Osteocyte (in vitro differentiated cells): ENCODE results near the gene CELF4. TPM values are rescaled to one million over a fixed set of nuclear protein-coding genes. Genes with fewer than 3 reads are reported as not detected.

ENCODE experiments used
- DNase-seq: peaks from one replicate; pipeline ENCODE4 v3.0.0; 2021; ENCODE audit warnings: mixed read lengths; ENCODE audit not compliant: unreplicated experiment; ENCODE audit errors: extremely low spot score
- H3K27ac Mint-ChIP-seq: one replicate; pipeline ENCODE4 v1.8.0; 2021; ENCODE audit warnings: mild to moderate bottlenecking, mixed read lengths; ENCODE audit not compliant: unreplicated experiment
- H3K27me3 Mint-ChIP-seq: one replicate; pipeline ENCODE4 v1.8.0; 2021; ENCODE audit warnings: mixed read lengths; ENCODE audit not compliant: unreplicated experiment
- H3K36me3 Mint-ChIP-seq: one replicate; pipeline ENCODE4 v1.8.0; 2021; ENCODE audit warnings: mixed read lengths; ENCODE audit not compliant: unreplicated experiment
- H3K4me1 Mint-ChIP-seq: one replicate; pipeline ENCODE4 v1.8.0; 2021; ENCODE audit warnings: mixed read lengths; ENCODE audit not compliant: unreplicated experiment
- H3K4me3 Mint-ChIP-seq: one replicate; pipeline ENCODE4 v1.8.0; 2021; ENCODE audit warnings: mild to moderate bottlenecking, moderate library complexity, mixed read lengths; ENCODE audit not compliant: unreplicated experiment
- H3K9me3 Mint-ChIP-seq: one replicate; pipeline ENCODE4 v1.8.0; 2021; ENCODE audit warnings: mixed read lengths; ENCODE audit not compliant: unreplicated experiment
- CTCF ChIP-seq: fragments of 200-600 bp; sonication (generic); IDR thresholded peaks from 2 replicates; pipeline ENCODE4 v1.5.0; 2021; ENCODE audit warnings: antibody characterized with exemption, mild to moderate bottlenecking, moderate library complexity
- total RNA-seq: library from RNA; stranded (reverse); gene quantifications from 2 replicates; pipeline ENCODE4 v1.2.1, GENCODE V29; 2021

CELF4 gene
- total RNA-seq, 1 donor from 2014 or later: not detected

- DNase-seq: no peak
These were observed 129.6 kb downstream of the CELF4 start for GRCh38 chr18:37435996-37436395.

GRCh38 chr18:37435150-37435867 is 130.3 kb downstream of the CELF4 start:
- Mint-ChIP-seq H3K27ac (no peak overlapping the region), H3K9me3 (no peaks in the 10 kb centered on the region), H3K36me3 (no peaks in the 10 kb centered on the region), H3K4me1 (no peaks in the 10 kb centered on the region), H3K4me3 (no peak overlapping the region), H3K27me3 (peaks cover 2% of the 10 kb centered on the region)
- no peak for DNase-seq
- no peak for TF ChIP-seq CTCF

More at GRCh38 chr18:37435996-37436395, 129.6 kb downstream of the CELF4 start:
- H3K27ac Mint-ChIP-seq: no peak overlapping the region
- no peak overlapping the region for H3K4me3 Mint-ChIP-seq
- H3K27me3 Mint-ChIP-seq: peaks cover 2% of the 10 kb centered on the region
- no peaks in the 10 kb centered on the region for H3K4me1 Mint-ChIP-seq
- H3K36me3 Mint-ChIP-seq: no peaks in the 10 kb centered on the region
- no peak for TF ChIP-seq CTCF
- no peaks in the 10 kb centered on the region for H3K9me3 Mint-ChIP-seq

- TF ChIP-seq CTCF: no peak
- Mint-ChIP-seq H3K9me3 (no peaks in the 10 kb centered on the region), H3K36me3 (no peaks in the 10 kb centered on the region), H3K4me1 (no peaks in the 10 kb centered on the region), H3K27ac (no peak overlapping the region), H3K27me3 (peaks cover 2% of the 10 kb centered on the region), H3K4me3 (no peak overlapping the region)
- no peak for DNase-seq
These were observed 131.3 kb downstream of the CELF4 start for GRCh38 chr18:37434161-37434860.

GRCh38 chr18:37432436-37433195 is 133.0 kb downstream of the CELF4 start:
- Mint-ChIP-seq H3K9me3 (no peaks in the 10 kb centered on the region), H3K27ac (no peak overlapping the region), H3K4me1 (no peaks in the 10 kb centered on the region), H3K4me3 (no peak overlapping the region), H3K27me3 (peaks cover 2% of the 10 kb centered on the region), H3K36me3 (no peaks in the 10 kb centered on the region)
- TF ChIP-seq CTCF: no peak
- no peak for DNase-seq
